Measurements from ENCODE around the gene ZNF8.
"Not testable (repeated sequence)": the region's sequence is repeated elsewhere in the genome, so short reads cannot be mapped to it uniquely, and the experiment has no call there.

The ZNF8 gene
- total RNA-seq = 11.8 to 32.6 (median 18.9) reads per million in 3 experiments

DNA sequence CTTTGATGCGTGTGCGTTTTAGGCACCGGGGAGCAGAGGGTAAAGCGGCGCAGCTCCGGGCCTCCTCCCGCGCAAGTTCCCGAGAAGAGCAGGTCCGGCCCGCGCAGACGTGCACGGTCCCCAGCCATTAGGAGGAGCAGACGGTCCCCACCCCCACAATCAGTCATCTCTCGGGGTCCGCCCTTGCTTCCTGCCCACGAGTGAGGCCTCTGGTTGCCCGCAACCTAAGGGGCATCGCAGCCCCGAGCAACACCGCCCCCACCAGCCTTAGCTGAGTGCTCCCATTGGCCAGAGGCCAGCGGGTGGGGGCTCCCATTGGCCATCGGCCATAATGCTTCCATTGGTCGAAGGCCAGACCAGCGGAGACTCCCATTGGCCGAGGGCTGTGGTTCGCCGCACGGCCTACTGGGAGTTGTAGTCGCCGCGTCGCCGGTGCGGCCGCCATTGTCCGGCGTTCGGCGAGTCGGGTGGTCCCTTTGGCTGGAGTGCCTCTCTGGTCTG is at the start of gene ZNF8:
ZNF8 (plus strand) TSS at position 415 of the 501 bp plus-strand sequence. CDS start 127 bp downstream, outside the sequence.
- DNase-seq = peak; percentile 95

DNA sequence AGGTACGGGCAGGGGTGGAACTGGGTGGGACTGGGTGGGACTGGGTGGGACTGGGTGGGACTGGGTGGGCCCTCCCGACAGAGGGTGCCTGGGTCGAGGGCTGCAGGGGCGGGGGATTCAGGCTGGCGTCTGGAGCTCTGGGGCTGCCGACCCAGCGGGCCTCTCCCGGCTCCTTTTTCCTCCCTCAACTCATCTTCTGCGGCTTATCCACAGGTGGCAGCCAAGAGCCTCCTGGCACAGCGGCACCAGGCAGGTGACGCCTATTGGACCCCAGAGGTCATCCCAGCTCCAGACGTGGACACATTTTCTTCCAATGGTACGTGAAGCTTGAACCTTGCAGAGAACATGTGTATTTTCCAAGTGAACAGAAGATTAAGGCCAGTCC is 49.5 kb upstream of the ZNF8 start:
- peak; percentile 9 for DNase-seq

- DNase-seq = no peak
These were observed 41.4 kb upstream of the ZNF8 start for GRCh38 chr19:58237324-58237723.

GRCh38 chr19:58243351-58243750 is 35.4 kb upstream of the ZNF8 start:
- DNase-seq = no peak

- DNase-seq = no peak
These were observed 29.9 kb upstream of the ZNF8 start for GRCh38 chr19:58248886-58249285.

DNA sequence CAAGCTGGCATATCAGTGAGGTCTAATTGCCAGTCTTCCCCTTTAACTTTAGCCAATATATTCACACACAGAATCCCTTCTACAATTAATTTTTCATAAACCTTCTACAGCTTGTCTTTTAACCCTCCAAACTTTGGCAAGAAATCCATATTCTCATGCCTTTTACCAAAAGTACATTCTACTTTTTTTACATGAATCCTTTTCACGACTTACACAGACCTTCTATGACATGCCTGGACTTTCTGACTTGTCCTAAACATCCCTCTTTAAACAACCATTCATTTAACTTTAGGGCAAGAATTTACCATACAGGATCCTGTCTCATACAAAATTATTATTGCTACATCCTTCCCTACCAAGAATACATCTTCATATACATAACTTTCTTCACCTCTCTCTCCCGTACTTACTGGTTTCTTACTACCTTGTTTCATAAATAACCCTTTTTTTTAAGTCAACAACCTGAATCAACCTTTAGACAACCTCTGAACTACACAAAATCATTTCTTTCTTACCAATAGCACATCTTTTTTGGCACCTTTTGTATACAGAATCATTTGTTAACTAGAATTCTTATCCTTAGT is 26.6 kb upstream of the ZNF8 start:
- no peak for DNase-seq

DNA sequence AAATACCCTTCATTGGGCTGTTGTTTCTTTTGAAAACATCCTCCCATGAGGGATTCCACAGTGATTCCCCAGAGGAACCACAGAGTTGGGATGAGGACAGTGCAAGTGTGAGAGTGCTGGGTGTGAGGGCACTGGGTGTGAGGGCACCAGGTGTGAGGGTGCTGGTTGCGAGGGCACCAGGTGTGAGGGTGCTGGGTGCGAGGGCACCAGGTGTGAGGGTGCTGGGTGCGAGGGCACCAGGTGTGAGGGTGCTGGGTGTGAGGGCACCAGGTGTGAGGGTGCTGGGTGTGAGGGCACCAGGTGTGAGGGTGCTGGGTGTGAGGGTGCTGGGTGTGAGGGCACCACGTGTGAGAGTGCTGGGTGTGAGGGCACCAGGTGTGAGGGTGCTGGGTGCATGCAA is 20.5 kb upstream of the ZNF8 start:
- DNase-seq = not testable (repeated sequence)

DNA sequence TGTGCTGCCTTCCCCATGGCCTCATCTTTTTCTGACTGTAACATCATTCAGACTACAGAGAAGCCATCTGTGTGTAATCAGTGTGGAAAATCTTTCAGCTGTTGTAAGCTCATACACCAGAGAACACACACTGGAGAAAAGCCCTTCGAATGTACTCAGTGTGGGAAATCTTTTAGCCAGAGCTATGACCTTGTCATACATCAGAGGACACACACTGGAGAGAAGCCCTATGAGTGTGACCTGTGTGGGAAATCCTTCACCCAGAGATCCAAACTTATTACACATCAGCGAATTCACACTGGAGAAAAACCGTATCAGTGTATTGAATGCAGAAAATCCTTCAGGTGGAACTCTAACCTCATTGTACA is 17.2 kb upstream of the ZNF8 start:
- DNase-seq = no peak

GRCh38 chr19:58261968-58262921 is 16.5 kb upstream of the ZNF8 start:
- no peak for DNase-seq

- DNase-seq = no peak
These were observed 15.8 kb upstream of the ZNF8 start for GRCh38 chr19:58262922-58263296.

GRCh38 chr19:58265100-58265499 is 13.7 kb upstream of the ZNF8 start:
- DNase-seq = no peak

DNA sequence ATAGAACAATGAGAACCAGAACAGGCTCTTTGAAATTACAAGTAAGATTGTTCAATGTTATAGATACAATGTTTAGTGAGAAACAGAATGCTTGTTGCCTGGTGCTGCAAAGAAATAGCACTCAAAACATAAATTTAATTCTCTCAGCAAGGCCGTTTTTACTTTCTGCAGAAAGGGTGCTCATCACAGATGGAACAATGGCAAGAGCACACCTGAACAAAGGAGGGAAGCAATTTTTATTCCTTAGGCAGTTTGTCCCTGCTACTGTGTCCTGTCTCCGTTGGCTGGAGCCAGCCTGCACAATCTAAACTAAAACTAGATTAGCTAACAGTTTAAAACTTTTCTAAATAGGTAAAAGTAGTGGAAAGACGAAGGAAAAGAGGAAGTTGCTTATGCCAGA is 10.4 kb upstream of the ZNF8 start:
- no peak for DNase-seq

GRCh38 chr19:58274771-58275201 is 4.0 kb upstream of the ZNF8 start:
- no peak for DNase-seq

- DNase-seq = no peak
These were observed 3.2 kb upstream of the ZNF8 start for GRCh38 chr19:58275564-58275963.

- DNase-seq = no peak
These were observed 1.6 kb upstream of the ZNF8 start for GRCh38 chr19:58277197-58277596.

GRCh38 chr19:58277748-58278540 is 811 bp upstream of the ZNF8 start:
- no peak for DNase-seq

- peak; percentile 8 for DNase-seq
These were observed 528 bp downstream of the ZNF8 start for GRCh38 chr19:58279042-58279924.

DNA sequence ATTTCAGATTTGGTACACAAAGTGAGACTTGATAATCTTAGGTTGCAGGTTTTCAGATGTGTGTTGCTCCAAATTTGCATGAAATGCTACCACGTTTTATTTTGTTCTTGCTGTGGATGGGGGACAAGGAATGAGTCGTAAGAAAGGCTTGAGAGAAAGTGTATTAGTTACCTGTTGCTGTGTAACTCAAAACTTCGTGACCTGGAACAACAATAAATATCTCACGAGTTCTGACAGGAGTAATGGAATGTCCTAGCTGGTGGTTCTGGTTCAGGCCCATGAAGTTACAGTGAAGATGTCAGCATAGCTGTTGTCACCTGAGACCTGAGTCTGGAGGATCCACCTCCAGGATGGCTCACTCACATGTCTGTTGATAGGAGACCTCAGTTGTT is 1.2 kb downstream of the ZNF8 start:
- DNase-seq = no peak

DNA sequence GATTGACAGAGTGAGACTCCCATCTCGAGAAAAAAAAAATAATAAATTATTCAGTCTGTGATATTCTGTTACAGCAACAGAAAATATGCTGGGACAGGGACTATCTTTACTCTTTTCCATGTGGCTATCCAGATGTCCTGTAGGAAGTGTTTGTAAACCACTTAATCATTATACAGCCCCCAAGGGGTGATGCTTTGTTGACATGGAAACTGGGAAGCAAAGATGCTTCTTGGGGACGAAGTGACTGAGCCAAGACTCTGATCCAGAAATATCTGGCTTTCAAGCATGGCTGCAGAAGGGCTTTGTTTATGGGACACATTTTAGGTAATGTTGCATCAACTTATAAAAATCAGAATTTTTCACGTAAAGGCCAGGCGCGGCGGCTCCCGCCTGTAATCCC is 5.4 kb downstream of the ZNF8 start:
- no peak for DNase-seq

DNA sequence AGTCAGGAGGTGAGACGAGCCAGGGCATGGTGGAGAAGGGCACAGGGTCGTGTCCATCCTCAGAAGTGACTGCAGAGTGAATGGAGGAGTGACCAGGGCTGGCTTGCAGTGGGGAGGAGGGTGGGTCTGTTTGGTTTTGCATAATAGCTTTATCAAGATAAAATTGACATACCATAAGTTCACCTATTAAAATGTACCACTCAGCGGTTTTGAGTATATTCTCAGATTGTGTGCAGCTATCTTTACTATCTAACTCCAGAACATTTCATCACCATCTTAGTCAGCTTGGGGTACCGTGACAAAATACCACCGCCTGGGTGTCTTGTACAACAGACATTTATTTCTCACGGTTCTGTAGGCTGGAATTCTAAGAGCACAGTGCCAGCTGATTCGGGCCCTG is 13.2 kb downstream of the ZNF8 start:
- DNase-seq = no peak

DNA sequence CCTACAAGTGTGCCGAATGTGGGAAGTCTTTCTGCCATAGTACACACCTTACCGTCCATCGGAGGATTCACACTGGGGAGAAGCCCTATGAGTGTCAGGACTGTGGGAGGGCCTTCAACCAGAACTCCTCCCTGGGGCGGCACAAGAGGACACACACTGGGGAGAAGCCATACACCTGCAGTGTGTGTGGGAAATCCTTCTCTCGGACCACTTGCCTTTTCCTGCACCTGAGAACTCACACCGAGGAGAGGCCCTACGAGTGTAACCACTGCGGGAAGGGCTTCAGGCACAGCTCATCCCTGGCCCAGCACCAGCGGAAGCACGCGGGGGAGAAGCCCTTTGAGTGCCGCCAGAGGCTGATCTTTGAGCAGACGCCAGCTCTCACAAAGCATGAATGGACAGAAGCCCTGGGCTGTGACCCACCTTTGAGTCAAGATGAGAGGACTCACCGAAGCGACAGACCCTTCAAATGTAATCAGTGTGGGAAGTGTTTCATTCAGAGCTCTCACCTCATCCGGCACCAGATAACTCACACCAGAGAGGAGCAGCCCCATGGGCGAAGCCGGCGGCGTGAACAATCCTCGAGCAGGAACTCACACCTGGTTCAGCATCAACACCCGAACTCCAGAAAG is 16.1 kb downstream of the ZNF8 start:
- no peak for DNase-seq

DNA sequence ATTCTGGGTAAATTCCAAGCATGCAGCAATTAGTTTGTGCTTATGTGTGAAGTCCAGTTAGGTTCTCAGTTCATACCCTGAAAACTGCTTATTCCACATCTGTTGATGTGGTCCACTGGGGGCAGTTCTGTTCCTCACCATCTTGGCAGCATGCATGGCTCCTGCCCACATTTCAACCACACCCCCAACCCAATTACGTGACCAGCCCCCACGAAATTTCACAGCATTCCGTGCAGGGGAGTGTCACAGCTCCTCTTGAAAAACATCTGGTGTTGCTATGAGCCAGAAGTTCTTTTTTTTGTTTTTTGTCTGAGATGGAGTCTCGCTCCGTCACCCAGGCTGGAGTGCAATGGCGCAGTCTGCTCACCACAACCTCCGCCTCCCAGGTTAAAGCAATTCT is 17.3 kb downstream of the ZNF8 start:
- no peak for DNase-seq
